Kidney capillary endothelial cell (primary cell): ENCODE measurements around the gene CCR6.
A peak's percentile ranks its signal among the peaks of the same experiment; 100 is the strongest.
"Not testable (repeated sequence)": the region's sequence is repeated elsewhere in the genome, so short reads cannot be mapped to it uniquely, and the experiment has no call there.

Experiments
- DNase-seq: peaks from one replicate; pipeline ENCODE4 v3.0.0-alpha.2; 2018; ENCODE audit warnings: low spot score

Gene CCR6

GRCh38 chr6:167143041-167143440, 20.1 kb downstream of the CCR6 start:
- no peak for DNase-seq

- no peak for DNase-seq
These were observed 22.6 kb downstream of the CCR6 start for GRCh38 chr6:167145461-167145860.

- DNase-seq = no peak
These were observed 23.2 kb downstream of the CCR6 start for GRCh38 chr6:167146135-167146534.

GRCh38 chr6:167146977-167147376, 24.1 kb downstream of the CCR6 start:
- no peak for DNase-seq

- DNase-seq = no peak
These were observed 25.1 kb downstream of the CCR6 start for GRCh38 chr6:167148021-167148420.

GRCh38 chr6:167148997-167149396, 26.1 kb downstream of the CCR6 start:
- DNase-seq = no peak

- DNase-seq = no peak
These were observed 28.1 kb downstream of the CCR6 start for GRCh38 chr6:167150941-167151549.

GRCh38 chr6:167151648-167152047, 28.8 kb downstream of the CCR6 start:
- DNase-seq = no peak

- DNase-seq = no peak
These were observed 30.0 kb downstream of the CCR6 start for GRCh38 chr6:167152862-167153261.

- peak; percentile 95 for DNase-seq
These were observed 30.6 kb downstream of the CCR6 start for GRCh38 chr6:167153521-167153959.

GRCh38 chr6:167154291-167154690, 31.4 kb downstream of the CCR6 start:
- no peak for DNase-seq

- DNase-seq = no peak
These were observed 32.0 kb downstream of the CCR6 start for GRCh38 chr6:167154895-167155294.

GRCh38 chr6:167157414-167157813, 34.5 kb downstream of the CCR6 start:
- DNase-seq = no peak

- no peak for DNase-seq
These were observed 35.0 kb downstream of the CCR6 start, which contains the start of gene GPR31 for GRCh38 chr6:167157863-167158262. Gene GPR31, minus strand, starts transcription at chr6:167157980. Its CDS starts 149 bp downstream, at chr6:167157831.

- no peak for DNase-seq
These were observed 39.1 kb downstream of the CCR6 start for GRCh38 chr6:167161851-167162467.

GRCh38 chr6:167162591-167162990, 39.7 kb downstream of the CCR6 start:
- DNase-seq = no peak

- DNase-seq = no peak
These were observed 40.6 kb downstream of the CCR6 start for GRCh38 chr6:167163476-167164011.

- DNase-seq = no peak
These were observed 41.4 kb downstream of the CCR6 start for GRCh38 chr6:167164261-167164660.

- DNase-seq = no peak
These were observed 43.1 kb downstream of the CCR6 start for GRCh38 chr6:167165858-167166471.

GRCh38 chr6:167167699-167168098, 44.8 kb downstream of the CCR6 start:
- not testable (repeated sequence) for DNase-seq

- not testable (repeated sequence) for DNase-seq
These were observed 45.4 kb downstream of the CCR6 start for GRCh38 chr6:167168296-167168695.

GRCh38 chr6:167169867-167170266, 47.0 kb downstream of the CCR6 start:
- not testable (repeated sequence) for DNase-seq

- not testable (repeated sequence) for DNase-seq
These were observed 48.4 kb downstream of the CCR6 start for GRCh38 chr6:167171300-167171699.
